ENCODE results near the gene DCC.
"Not testable (repeated sequence)": the region's sequence is repeated elsewhere in the genome, so short reads cannot be mapped to it uniquely, and the experiment has no call there.

DCC gene

DNA sequence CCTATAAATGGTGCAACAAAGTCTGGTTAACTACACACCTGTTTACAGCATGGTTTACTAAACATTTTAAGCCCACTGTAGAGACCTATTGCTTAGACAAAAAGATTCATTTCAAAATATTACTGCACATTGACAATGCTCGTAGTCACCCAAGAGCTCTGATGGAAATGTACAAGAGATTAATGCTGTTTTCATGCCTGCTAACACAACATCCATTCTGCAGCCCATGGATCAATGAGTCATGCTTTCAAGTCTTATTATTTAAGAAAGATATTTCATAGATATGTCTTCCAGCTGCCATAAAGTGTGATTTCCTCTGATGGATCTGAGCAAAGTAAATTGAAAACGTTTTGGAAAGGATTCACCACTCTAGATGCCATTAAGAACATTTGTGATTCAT, 1103.3 kb downstream of the DCC start:
- TF ChIP-seq, protein P1, sequence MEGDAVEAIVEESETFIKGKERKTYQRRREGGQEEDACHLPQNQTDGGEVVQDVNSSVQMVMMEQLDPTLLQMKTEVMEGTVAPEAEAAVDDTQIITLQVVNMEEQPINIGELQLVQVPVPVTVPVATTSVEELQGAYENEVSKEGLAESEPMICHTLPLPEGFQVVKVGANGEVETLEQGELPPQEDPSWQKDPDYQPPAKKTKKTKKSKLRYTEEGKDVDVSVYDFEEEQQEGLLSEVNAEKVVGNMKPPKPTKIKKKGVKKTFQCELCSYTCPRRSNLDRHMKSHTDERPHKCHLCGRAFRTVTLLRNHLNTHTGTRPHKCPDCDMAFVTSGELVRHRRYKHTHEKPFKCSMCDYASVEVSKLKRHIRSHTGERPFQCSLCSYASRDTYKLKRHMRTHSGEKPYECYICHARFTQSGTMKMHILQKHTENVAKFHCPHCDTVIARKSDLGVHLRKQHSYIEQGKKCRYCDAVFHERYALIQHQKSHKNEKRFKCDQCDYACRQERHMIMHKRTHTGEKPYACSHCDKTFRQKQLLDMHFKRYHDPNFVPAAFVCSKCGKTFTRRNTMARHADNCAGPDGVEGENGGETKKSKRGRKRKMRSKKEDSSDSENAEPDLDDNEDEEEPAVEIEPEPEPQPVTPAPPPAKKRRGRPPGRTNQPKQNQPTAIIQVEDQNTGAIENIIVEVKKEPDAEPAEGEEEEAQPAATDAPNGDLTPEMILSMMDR (IDR thresholded peaks at IDR 0.05; ENCODE audit: insufficient read depth, low read depth, low read length, missing control alignments): no peak
- H3K4me3 ChIP-seq (ENCODE audit: low read length): no peak overlapping the region
- no peak for DNase-seq (ENCODE audit: low read depth)

DNA sequence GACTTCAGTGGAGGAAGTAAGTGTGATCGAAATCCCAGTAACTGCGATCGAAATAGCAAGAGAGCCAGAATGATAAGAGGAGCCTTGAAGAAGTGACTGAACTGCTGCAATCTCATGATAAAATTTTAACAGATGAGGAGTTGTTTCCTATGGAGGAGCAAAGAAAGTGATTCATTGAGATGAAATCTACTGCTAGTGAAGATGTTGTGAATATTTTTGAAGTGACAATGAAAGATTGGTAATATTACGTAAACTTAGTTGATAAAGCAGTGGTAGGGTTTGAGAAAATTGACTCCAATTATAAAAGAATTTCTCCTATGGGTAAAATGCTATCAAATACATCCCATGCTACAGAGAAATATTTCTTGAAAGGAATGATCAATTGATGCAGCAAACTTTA, 1103.8 kb downstream of the DCC start:
- no peak for DNase-seq (ENCODE audit: low read depth)
- TF ChIP-seq, protein P1 (IDR thresholded peaks at IDR 0.05; ENCODE audit: insufficient read depth, low read depth, low read length, missing control alignments): no peak
- H3K4me3 ChIP-seq (ENCODE audit: low read length): no peak overlapping the region

DNA sequence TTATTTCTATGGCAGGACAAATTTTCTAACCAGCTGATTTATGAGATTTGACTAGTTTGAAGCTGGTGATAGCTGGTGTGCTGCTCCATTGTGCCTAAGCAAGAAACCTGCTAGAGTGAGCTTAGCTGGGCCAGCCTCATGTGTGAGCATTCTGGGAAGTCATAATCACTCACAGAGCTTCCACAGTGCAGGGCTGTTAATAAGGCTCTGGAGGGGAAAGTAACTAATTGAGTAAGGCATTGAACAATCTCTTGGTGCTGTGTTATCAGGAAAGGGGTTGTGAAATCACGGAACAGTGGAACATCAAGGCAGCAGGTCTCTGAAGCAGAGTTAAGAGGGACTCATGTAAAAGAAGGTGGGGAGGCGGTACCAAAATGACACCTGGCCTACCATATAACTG, 1111.9 kb downstream of the DCC start:
- no peak overlapping the region for H3K4me3 ChIP-seq (ENCODE audit: low read length)
- TF ChIP-seq, protein P1 (IDR thresholded peaks at IDR 0.05; ENCODE audit: insufficient read depth, low read depth, low read length, missing control alignments): no peak
- DNase-seq (ENCODE audit: low read depth): no peak

DNA sequence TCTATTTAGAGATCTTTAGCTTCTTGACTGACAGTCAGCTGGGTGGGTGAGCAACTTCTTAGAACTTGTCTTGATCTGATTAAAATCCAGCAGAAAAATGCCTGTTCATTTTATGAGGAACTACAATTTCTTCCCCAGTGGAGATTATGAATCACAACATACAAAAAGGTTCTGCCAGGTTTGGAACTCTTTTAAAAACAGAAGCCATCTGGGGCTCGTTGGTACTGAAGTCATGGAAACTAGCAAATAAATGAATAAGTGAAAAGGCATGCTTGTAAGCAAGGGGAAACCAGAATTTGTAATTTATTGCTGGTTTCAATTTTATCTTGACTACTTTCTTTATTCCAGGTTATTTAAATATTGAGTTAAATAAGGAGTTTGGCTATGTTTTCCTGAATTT, 1117.1 kb downstream of the DCC start:
- H3K4me3 ChIP-seq (ENCODE audit: low read length): no peak overlapping the region
- TF ChIP-seq, protein P1 (IDR thresholded peaks at IDR 0.05; ENCODE audit: insufficient read depth, low read depth, low read length, missing control alignments): no peak
- no peak for DNase-seq (ENCODE audit: low read depth)

DNA sequence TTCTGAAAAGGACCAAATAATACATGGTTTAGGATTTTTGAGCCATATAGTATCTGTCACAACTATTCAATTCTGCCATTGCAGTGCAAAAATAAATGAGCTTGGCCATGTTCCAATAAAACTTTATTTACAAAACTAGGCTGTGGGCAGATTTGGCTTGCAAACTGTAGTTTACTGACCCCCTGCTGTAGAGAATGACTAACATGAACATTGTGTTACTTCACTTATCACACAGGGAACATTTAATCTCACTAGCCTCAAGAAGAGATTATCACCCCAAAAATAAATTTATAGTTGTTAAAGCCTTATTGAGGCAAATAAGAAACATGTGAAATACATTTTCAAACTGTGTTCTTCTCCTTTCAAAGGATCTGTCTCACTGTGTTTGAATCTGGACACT, 1118.3 kb downstream of the DCC start:
- no peak for DNase-seq (ENCODE audit: low read depth)
- H3K4me3 ChIP-seq (ENCODE audit: low read length): no peak overlapping the region
- TF ChIP-seq, protein P1 (IDR thresholded peaks at IDR 0.05; ENCODE audit: insufficient read depth, low read depth, low read length, missing control alignments): no peak

DNA sequence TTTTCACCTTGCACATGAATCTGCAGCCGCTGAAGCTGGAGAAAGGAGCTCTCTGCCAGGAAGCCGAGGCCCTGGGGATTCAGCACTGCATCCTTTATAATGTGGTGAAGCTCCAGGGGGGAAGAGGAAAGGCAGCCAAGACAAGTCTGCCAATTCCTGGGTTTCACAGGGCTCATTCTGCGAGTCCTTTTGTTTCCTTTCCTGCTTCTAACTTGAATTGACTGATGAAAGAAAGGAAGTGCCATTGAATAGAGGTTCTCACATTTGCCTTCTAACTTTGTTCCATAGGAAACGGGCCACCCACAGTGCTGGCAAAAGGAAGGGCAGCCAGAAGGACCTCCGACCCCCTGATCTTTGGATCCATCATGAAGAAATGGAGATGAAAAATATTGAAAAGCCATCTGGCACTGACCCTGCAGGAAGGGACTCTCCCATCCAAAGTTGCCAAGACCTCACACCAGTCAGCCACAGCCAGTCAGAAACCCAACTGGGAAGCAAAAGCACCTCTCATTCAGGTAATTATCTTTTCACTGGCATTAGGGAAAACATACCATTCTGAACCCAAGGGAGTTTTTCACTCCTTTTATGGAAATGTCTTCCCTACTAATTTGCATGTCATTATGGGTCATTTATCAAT, 1119.1 kb downstream of the DCC start:
- TF ChIP-seq, protein P1 (IDR thresholded peaks at IDR 0.05; ENCODE audit: insufficient read depth, low read depth, low read length, missing control alignments): no peak
- DNase-seq (ENCODE audit: low read depth): no peak
- no peak overlapping the region for H3K4me3 ChIP-seq (ENCODE audit: low read length)

DNA sequence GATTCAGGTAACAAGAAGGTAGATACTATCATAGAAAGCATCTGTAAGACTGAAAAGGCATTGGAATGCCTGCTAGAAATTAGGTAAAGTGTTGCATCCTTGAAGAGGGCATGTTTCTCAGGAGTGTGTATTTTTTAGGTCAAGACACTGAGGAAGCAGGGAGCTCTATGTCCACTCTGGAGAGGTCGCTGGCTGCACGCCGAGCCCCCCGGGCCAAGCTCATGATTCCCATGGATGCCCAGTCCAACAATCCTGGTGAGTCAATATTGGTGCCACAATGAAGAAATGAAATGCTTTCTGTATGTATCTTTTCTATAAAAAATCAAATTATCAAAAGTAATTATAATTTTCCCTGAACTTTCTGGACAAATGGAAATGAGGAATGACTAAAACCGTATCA, 1127.8 kb downstream of the DCC start:
- no peak overlapping the region for H3K4me3 ChIP-seq (ENCODE audit: low read length)
- DNase-seq (ENCODE audit: low read depth): no peak
- TF ChIP-seq, protein P1 (IDR thresholded peaks at IDR 0.05; ENCODE audit: insufficient read depth, low read depth, low read length, missing control alignments): no peak

DNA sequence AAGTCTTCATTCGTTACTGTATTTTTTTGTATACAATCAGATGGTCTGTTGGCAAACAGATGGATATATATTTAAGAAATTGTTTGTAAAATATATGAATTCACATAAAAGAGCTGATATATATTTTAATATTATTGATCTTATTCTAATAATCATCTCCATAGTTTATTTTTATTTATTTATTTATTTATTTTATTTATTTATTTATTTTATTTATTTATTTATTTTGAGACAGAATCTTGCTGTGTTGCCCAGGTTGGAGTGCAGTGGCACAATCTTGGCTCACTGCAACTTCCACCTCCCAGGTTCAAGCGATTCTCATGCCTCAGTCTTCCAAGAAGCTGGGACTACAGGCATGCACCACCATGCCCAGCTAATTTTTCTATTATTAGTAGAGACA, 1128.2 kb downstream of the DCC start:
- not testable (repeated sequence) for H3K4me3 ChIP-seq (ENCODE audit: low read length); DNase-seq (ENCODE audit: low read depth)
